GM06990 (cell line): ENCODE measurements around the gene FYN.

Experiments used
- DNase-seq: peaks from one replicate; pipeline ENCODE4 v3.0.0-alpha.2; 2011; ENCODE audit not compliant: insufficient read length; ENCODE audit errors: extremely low read depth
- H3K27me3 ChIP-seq: replicated peaks from 2 replicates; pipeline ENCODE4 v1.6.0; 2011; ENCODE audit warnings: low read length; ENCODE audit not compliant: control insufficient read depth, insufficient read depth
- H3K36me3 ChIP-seq: 2 replicates; pipeline ENCODE4 v1.5.1; 2011; ENCODE audit warnings: low read length; ENCODE audit not compliant: control insufficient read depth, insufficient read depth
- H3K4me3 ChIP-seq: replicated peaks from 2 replicates; pipeline ENCODE4 v1.5.1; 2011; ENCODE audit warnings: low read depth, mild to moderate bottlenecking, control low read depth, low read length
- CTCF ChIP-seq: IDR thresholded peaks from 2 replicates; pipeline ENCODE4 v1.5.1; 2011; ENCODE audit warnings: low read length, control low read depth, mild to moderate bottlenecking, inconsistent platforms; ENCODE audit not compliant: insufficient read depth, poor library complexity, severe bottlenecking

Gene FYN

GRCh38 chr6:111717621-111718020 lies 155.6 kb downstream of the FYN start:
- TF ChIP-seq CTCF: no peak
- DNase-seq: no peak
- H3K4me3 ChIP-seq: no peak overlapping the region
- peaks cover 1% of the 10 kb centered on the region; the same call in 1 of the 2 replicates for H3K36me3 ChIP-seq
- H3K27me3 ChIP-seq: no peaks in the 10 kb centered on the region; the same call in 1 of the 2 replicates

- peaks cover 1% of the 10 kb centered on the region; the same call in 1 of the 2 replicates for H3K36me3 ChIP-seq
- DNase-seq: no peak
- no peak for TF ChIP-seq CTCF
These were observed 156.9 kb downstream of the FYN start for GRCh38 chr6:111716325-111716724.

GRCh38 chr6:111715321-111715720 lies 157.9 kb downstream of the FYN start:
- Histone ChIP-seq H3K36me3 (peaks cover 1% of the 10 kb centered on the region; the same call in 1 of the 2 replicates), H3K27me3 (no peaks in the 10 kb centered on the region; the same call in 1 of the 2 replicates), H3K4me3 (no peak overlapping the region)
- no peak for TF ChIP-seq CTCF
- DNase-seq: no peak

More at GRCh38 chr6:111716325-111716724, 156.9 kb downstream of the FYN start:
- Histone ChIP-seq H3K4me3 (no peak overlapping the region), H3K27me3 (no peaks in the 10 kb centered on the region; the same call in 1 of the 2 replicates)

DNA sequence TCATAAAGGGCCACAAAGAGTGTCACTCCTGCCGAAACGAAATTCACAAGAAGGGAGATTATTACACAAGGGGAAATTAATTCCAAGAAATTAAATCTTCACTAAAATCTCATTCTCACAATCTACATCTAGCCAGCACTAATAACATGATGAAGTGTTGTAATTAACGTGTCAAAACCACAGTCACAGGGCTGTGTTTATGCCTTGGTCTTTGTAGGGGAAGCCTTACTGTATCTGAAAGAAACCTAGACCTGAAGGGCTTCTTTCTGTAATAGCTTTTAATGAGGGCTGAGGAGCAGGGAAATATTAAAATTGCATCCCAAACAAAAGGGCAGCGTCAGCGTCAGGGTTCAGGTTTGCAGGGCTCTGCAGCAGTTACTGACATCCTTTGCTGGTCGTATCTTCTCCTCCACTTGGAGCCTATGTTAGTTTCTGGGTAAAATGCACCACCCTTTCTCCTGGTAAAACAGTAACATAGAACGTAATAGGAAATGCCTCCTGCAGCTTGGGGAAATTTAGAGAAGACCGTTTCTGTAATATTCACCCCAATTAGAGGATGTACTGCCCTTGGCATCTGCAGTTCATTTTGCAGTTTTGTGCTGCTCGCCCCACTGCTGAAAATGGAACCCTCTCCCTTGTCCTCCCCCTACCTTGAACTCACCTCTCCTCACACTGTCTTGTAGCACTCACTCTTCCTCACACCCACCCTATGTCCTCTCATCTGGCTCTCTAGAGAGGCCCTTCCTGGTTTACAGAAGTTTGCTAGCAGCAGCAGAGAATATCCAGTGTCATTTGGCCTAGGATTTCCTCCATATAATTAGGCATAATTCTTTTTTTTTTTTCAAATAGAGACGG lies 158.6 kb downstream of the FYN start:
- Histone ChIP-seq H3K36me3 (peaks cover 1% of the 10 kb centered on the region; the same call in 1 of the 2 replicates), H3K4me3 (no peak overlapping the region), H3K27me3 (no peaks in the 10 kb centered on the region; the same call in 1 of the 2 replicates)
- no peak for DNase-seq
- TF ChIP-seq CTCF: no peak

DNA sequence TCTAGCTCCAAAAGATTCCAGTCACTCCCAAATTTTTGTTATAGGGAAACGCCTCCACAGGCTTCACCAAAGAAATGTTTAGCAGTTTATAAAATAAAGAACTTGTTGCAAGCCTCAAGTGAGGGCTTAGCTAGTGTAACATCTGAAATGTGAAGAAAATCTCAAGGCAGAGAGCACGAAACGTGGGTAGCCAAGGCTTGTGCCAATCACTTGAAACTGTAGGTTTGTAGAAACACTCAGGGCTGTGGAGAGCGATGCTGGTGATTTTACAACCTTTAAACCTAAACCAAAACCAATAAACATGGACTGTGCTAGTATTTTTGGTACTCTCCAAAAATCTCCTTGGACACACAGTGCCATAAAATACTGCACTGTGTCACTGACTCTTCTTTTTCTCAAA lies 159.4 kb downstream of the FYN start:
- Histone ChIP-seq H3K27me3 (no peaks in the 10 kb centered on the region; the same call in 1 of the 2 replicates), H3K4me3 (no peak overlapping the region), H3K36me3 (peaks cover 1% of the 10 kb centered on the region; the same call in 1 of the 2 replicates)
- TF ChIP-seq CTCF: no peak
- DNase-seq: no peak
